Activated CD4-positive, alpha-beta T cell treated with anti-CD3 and anti-CD28 coated beads, Interleukin-2, amount 50 U/mL, for 1 hour (primary cell): Measurements from ENCODE around the gene NRBF2.
"Not testable (repeated sequence)": the region's sequence is repeated elsewhere in the genome, so short reads cannot be mapped to it uniquely, and the experiment has no call there.

Experiments
- DNase-seq: peaks from one replicate; pipeline ENCODE4 v3.0.0-alpha.2; 2020

Gene NRBF2

GRCh38 chr10:63133056-63133820 is at the start of gene NRBF2:
TSS of gene NRBF2 (plus strand) at chr10:63133328. CDS start at chr10:63133471, 143 bp downstream.
- peak; percentile 96 for DNase-seq

GRCh38 chr10:63083406-63083805 is 49.7 kb upstream of the NRBF2 start:
- DNase-seq: not testable (repeated sequence)

DNA sequence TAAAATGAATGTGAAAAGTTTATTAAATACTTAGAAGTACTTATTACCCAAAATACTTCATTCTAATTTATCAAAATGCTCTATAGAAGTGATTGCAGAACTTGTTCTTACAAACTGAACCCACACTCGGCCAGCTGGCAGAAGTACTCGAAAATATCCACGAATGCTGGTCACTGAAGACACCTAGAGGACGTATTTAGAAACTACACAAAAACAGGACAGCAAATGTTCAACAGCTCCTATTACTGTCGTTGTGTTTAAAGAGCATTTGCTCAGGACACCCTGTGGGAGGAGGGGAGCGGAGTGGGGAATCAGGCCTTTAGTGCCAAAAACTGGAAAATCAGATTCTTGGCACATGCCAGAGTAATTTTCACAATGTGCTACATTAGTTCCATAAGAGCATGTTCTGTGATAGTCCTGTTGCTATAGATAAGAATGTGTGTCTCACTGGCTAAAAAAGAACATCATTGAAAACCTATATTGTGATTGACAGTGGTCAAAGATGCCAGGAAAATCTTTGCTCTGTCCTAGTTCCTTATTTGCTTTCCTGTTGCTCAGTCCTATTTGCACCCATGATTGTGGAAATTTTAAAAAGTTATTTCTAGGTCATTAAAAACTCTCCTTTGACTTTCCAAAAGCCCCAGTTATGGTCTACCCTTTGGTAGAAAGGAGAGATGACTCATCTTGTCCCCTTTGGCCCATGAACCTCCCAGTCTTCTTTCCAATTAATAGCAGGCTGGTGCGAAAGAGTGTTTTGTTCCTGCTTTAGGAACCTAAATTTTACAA is 49.0 kb upstream of the NRBF2 start:
- DNase-seq: peak; percentile 25

DNA sequence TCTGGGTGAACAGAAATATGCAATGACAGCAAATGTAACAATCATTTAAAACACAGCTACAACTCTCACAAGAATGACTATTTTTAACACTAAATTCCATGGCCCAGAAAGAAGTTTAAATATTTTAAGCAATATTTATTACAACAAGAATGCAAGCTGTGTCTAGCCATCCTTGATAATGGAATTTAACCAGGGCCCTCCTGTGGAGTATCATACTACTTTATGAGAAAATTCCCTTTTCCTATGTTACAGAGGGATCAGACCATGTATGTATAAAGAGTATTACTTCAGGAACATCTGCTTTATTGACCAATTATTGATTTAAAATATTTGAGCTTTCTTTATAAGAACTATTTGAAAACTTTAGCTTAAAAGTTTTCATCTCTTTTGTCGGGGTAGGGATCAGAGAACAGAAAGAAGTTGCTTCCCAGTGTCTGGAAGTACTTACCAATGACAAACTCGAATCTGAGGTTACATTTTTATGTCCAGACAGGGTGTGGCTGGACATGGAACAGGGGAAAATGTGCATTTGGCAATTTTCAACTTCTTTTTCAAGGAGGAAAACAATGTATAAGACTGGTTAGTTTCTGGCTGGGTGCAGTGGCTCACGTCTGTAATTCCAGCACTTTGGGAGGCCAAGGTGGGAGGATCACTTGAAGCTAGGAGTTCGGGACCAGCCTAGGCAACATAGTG is 48.3 kb upstream of the NRBF2 start:
- DNase-seq: no peak

DNA sequence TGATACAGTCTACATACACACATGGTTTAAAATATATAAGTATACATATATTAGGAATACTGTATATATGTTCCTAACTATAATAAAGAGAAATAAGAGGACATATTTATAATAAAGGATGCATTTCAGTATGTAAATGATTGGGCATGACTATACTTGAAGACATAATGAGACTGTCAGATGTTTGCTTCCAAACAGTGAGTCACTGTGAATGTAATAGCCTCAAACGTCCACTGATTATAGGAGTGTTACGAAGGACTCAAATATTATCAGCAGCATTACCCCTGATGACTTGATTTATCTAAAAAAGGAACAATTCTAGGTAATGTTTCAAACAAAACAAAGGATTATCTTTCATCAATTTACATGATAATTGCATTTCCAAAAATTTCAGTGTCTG is 39.9 kb upstream of the NRBF2 start:
- no peak for DNase-seq

DNA sequence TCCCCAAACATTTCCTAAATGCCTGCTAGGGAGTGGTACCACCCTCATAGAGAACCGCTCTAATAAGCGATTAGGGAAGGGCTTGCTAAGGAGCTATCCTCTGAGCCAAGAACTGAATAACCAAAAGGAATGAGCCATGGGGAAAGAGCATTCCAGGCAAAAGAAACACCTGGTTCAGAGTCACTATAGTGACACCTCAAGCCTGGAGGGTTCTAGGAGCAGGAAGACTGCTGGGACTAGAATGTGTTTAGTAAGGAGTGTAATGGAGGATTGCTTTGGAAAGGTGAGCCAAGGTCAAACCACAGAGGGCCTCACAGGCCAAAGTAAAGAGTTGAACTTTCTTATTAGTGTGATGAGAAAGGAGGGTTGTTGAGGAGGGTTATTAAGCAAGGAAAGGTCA is 38.7 kb upstream of the NRBF2 start:
- no peak for DNase-seq

DNA sequence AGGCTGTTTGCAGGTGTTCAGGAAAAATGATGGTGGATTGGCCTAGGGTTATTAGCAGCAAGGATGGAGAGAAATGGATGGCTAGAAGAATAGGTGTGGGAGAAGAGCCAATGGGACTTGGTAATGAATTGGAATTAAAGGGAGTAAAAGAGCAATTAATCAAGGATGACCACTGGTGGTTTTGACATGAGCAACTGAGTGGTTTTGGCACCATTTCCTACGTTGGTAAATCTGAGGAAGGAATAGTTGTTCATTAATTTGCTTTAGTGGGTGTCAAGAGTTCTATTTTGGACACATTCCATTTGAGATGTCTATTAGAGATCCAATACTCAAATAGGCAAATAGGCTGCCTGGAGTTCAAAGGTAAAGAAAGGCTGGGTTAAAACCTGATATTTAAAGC is 38.2 kb upstream of the NRBF2 start:
- no peak for DNase-seq

DNA sequence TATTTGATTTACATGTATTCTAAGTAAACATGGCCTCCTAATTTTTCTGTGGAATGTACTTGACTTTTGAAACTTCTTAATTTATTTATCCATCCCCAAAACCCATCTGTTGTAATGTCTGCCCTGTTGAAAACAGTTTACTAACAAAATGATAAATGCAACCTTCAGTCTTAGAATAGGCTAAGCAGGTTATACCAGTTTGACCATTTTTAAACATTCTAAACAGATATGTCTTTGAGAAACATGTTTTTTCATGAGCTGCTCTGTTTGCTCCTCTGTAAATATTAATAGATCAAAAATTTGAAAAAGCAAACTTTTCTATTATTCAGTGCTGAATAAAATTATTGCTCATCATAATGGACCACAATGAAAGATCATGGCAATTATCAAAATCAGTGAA is 33.4 kb upstream of the NRBF2 start:
- no peak for DNase-seq

DNA sequence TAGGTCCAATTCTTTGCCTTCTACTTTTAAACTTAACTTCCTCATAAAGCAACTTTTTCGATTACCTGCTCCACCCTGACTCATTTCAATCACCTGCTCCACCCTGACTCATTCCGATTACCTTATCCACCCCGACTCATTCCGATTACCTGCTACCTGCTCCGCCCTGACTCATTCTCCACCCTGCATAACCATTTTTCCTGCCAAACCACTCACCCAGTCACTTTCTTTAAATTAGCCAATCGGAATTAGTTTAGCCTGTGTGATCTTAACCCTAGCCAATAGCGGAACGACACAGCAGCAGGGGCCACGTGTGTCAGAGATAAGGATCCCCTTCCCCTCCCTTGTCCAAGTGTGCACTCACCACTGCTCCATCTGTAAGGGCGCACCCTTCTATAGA is 32.0 kb upstream of the NRBF2 start:
- DNase-seq: not testable (repeated sequence)

DNA sequence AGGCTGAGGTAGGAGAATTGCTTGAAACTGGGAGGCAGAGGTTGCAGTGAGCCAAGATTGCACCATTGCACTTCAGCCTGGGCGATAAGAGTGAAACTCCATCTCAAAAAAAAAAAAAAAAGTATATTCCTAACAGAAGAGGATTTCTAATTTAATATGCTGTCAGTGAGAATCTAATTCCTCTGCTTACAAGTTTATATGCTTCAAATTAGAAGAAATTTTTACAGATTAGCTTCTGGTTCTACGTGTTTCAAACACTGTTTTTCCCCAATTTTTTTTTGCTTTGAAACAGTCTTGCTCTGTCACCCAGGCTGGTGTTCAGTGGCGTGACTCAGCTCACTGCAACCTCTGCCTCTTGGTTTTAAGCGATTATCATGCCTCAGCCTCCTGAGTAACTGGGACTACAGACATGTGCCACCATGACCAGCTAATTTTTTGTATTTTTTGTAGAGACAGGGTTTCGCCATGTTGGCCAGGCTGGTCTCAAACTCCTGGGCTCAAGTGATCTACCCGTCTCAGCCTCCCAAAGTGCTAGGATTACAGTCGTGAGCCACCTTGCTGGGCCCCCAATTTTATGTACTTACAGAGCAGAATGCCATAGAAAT is 30.7 kb upstream of the NRBF2 start:
- DNase-seq: not testable (repeated sequence)

DNA sequence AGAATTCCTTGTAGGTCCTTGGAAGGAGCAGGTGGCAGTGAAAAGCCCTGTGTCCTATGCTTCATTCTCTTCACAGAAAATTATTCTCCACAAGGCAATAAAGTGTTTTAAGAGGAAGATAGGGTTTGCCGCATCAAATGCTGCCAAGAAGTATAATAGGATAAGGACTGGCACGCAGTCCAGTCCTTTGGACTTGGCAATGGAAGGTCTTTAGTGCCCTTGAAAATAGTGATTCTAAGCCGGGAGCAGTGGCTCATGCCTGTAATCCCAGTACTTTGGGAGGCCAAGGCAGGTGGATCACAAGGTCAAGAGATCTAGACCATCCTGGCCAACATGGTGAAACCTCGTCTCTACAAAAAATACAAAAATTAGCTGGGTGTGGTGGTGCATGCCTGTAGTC is 29.9 kb upstream of the NRBF2 start:
- DNase-seq: not testable (repeated sequence)

DNA sequence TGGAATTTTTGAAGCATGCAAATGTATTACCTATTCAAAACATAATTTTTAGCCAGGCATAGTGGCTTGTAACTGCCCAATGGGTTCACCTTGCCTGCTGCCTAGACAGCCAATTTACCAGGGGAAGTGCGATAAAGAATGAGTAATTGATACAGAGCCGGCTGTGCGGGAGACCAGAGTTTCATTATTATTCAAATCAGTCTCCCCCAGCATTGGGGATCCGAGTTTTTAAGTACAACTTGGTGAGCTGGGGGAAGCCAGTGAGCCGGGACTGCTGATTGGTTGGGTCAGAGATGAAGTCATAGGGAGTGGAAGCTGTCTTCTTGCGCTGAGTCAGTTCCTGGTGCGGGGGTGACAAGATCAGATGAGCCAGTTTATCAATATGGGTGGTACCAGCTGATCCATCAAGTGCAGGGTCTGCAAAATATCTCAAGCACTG is 29.1 kb upstream of the NRBF2 start:
- no peak for DNase-seq

DNA sequence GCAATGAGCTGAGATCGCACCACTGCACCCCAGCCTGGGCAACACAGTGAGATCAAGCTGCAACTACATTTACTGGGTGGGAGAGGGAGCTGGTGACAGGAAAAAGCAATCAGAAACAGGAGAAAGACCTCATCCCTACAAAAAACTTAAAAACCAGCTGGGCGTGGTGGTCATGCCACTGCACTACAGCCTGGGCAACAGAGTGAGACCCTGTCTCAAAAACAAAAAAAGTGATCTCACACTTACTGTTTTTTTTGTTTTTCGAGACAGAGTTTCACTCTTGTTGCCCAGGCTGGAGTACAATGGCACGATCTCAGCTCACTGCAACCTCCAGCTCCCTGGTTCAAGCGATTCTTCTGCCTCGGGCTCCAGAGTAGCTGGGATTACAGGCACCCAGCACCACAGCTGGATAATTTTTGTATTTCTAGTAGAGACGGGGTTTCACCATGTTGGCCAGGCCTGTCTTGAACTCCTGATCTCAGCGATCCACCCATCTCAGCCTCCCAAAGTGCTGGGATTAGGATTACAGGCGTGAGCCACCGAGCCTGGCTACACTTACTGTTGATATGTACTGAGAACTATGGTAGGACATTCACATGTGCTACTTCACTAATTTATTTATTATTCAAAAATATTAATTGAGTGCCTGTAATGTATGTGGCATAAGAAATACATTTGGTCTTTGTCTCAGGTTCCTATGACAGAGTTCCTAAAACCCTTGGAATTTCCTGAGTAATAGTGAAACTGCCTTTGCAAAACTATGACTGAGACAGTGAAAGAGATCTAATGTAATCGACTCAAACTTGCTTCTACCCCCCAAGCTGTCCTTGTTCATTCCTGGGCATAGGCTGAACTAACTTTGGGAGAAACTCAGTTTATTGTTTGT is 27.7 kb upstream of the NRBF2 start:
- no peak for DNase-seq

- no peak for DNase-seq
Measured at GRCh38 chr10:63106111-63106755, 26.9 kb upstream of the NRBF2 start.

DNA sequence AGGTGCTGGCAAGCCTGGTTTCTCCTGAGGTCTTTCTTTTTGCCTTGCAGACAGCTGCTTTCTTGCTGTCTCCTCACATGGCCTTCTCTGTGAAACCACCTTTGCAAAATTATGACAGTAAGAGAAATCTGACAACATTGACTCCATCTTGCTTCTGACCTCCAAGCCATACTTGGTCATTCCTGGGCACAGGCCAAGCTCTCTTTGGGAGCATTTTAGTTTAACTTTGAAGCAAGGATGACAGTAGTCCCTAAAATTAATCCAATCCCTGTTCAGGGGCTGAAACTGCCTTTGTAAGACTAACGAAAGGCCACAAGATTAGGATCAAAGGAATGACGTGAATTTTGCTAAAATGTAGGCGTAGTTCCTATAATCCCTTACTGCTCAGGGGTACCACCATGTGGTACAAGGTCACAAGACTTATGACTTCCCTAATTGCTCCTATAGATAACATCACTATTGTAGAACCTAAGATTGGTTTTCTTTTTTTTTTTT is 25.1 kb upstream of the NRBF2 start:
- no peak for DNase-seq

DNA sequence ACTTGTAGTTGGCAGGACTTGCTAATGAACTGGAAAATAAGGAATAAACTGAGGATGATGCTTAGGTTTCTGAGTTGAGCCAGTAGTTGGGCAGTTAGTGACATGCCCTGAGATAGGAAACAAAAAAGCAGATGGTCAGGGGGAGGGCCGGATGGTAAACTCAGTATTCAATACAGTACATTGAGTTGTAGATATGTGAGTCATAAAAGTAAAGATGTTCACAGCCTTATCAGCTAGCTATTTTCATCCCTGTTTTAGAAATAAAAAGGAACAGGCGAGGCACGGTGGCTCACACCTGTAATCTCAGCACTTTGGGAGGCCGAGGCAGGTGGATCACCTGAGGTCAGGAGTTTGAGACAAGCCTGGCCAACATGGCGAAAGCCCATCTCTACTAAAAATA is 22.2 kb upstream of the NRBF2 start:
- DNase-seq: no peak

DNA sequence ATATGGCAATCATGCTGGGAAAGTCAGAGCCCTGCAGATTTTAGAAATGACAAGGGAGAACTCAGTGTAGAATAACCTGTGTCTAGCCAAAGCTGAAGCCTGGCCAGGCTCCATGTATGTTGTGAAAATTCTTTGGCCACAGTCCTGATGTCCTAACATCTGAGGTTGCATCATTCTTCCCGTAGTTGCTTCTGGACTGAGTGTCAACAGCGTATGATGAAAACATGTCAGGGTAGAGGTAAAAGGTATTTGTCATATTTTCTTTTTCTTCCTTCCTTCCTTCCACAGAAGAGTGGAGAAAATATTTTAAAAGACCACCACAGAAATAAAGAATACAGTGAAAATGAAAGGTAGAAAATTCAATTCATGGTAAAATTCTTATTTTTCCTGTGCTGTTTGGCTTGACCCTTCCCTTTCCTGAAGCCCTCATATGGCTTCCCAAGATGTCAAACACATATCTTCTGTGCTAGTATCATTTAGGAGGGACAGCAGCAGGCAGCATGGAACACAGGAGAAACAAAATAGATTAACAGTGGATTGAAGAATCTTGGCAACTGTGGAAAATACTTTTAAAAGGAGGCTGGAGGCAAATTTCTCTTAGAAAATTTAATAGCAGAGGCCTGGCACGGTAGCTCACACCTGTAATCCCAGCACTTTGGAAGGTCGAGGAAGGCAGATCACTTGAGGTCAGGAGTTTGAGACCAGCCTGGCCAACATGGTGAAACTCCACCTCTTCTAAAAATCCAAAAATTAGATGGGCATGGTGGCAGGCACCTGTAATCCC is 18.9 kb upstream of the NRBF2 start:
- DNase-seq: no peak

GRCh38 chr10:63115732-63116383 is 17.3 kb upstream of the NRBF2 start:
- DNase-seq: no peak

DNA sequence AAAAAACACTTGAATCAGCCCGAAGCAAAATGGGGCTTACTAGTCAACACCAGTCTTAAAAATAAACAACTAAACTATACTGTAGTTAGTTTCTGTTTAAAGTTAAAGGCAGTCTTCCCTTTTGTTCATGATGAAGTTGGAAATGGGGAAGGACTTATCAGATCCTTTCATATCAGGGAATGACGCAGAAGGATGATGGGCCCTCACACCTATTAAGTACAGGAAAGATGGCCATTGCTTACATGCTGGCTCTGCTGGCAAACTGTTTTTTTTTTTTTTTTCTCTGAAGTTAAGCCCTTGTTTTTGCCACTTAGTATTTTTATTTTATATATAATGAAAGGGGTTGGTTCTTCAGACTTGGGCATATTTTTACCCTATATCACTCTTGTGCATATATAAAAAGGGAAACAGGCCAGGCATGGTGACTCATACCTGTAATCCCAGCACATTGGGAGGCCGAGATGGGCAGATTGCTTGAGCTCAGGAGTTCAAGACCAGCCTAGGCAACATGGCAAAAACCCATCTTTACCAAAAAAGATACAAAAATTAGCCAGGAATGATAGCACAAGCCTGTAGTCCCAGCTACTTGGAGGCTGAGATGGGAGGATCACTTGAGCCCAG is 16.6 kb upstream of the NRBF2 start:
- DNase-seq: no peak

DNA sequence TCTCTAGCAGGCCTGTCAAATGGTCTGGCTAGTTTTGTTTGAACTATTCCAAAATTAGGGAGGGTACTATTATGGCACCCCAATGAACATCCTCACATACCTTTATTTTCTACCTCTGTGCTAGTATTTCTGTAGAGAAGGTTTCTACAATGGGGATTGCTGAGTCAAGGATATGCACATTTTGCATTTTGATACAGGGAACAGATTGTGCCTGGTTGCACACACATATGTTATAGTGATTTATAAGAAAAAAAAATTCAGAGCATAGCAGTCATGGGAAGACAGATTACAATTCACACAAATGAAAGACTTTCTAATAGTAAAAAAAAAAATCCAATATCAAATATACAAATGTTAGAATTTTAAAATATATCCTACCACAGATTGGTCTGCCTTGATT is 14.1 kb upstream of the NRBF2 start:
- DNase-seq: no peak
